GM12878 (cell line): Measurements from ENCODE around the gene SORT1. TPM values are rescaled to one million over a fixed set of nuclear protein-coding genes. Genes with fewer than 3 reads are reported as not detected.

Experiments
- ATAC-seq: fragments of 200-7000 bp; cut with Tn5 transposase; 3 replicates; pipeline ENCODE4 v1.9.1; 2020; ENCODE audit warnings: mild to moderate bottlenecking, moderate library complexity
- BruUV-seq: library from RNA; stranded (reverse); fragments of 400-500 nt; replicated peaks from 2 replicates; lab custom pipeline; 2021; lab: Mats Ljungman, UMichigan
- CTCF ChIA-PET: fragments of 300-600 bp; sonication (Branson Sonifier 250); formaldehyde crosslinking; extraction: SDS; loops from one replicate; lab custom pipeline; 2021; ENCODE audit warnings: inconsistent platforms; lab: Yijun Ruan, JAX
- POLR2A ChIA-PET: fragments of 350-600 bp; formaldehyde crosslinking; extraction: SDS; loops from one replicate; lab custom pipeline; 2021; ENCODE audit warnings: inconsistent platforms; lab: Charles Lee
- RAD21 ChIA-PET: fragments of 300-600 bp; sonication (Branson Sonifier 250); formaldehyde crosslinking; loops from one replicate; lab custom pipeline; 2023; ENCODE audit warnings: antibody characterized with exemption; ENCODE audit not compliant: unreplicated experiment; lab: Charles Lee
- SMC1A ChIA-PET: fragments of 300-600 bp; sonication (Branson Sonifier 250); formaldehyde crosslinking; loops from one replicate; lab custom pipeline; 2023; ENCODE audit not compliant: unreplicated experiment, uncharacterized antibody; lab: Charles Lee
- DNase-seq: peaks from one replicate; pipeline ENCODE4 v3.0.0-alpha.2; 2011; ENCODE audit warnings: low read depth, low spot score
- FAIRE-seq: peaks from 3 replicates; lab custom pipeline; 2011; peaks lifted over from hg19 to GRCh38; lab: Jason Lieb, UNC
- H2AFZ ChIP-seq: 2 replicates; pipeline ENCODE4 v1.6.0; 2011; ENCODE audit warnings: low read depth, low read length, control low read depth; ENCODE audit not compliant: control insufficient read depth
- H3K27ac ChIP-seq: 2 replicates; pipeline ENCODE4 v1.5.1; 2011; ENCODE audit warnings: control low read depth; ENCODE audit not compliant: control insufficient read depth, insufficient read depth
- H3K27me3 ChIP-seq, 2 experiments: replicated peaks in 1 of 2; 2 replicates each; pipeline versions ENCODE4 v1.6.0 to v1.6.1; 2011; ENCODE audit warnings: low read length in 1 of 2; ENCODE audit not compliant: control insufficient read depth in 2 of 2, insufficient read depth in 2 of 2
- H3K36me3 ChIP-seq, 2 experiments: 2 replicates each; pipeline ENCODE4 v1.5.1; 2011; ENCODE audit warnings: low read length in 1 of 2; ENCODE audit not compliant: control insufficient read depth in 2 of 2, insufficient read depth in 2 of 2
- H3K4me1 ChIP-seq: 2 replicates; pipeline ENCODE4 v1.6.1; 2011; ENCODE audit warnings: mild to moderate bottlenecking, low read length, moderate library complexity, mixed read lengths; ENCODE audit not compliant: control insufficient read depth, insufficient read depth
- H3K4me2 ChIP-seq: 2 replicates; pipeline ENCODE4 v1.6.0; 2011; ENCODE audit warnings: control low read depth; ENCODE audit not compliant: control insufficient read depth, insufficient read depth
- H3K4me3 ChIP-seq: fragments of 200-600 bp; sonication (generic); 2 replicates; pipeline ENCODE4 v1.5.1; 2016
- H3K79me2 ChIP-seq: 2 replicates; pipeline ENCODE4 v1.6.0; 2011; ENCODE audit warnings: low read length; ENCODE audit not compliant: control insufficient read depth, insufficient read depth
- H3K9ac ChIP-seq: 2 replicates; pipeline ENCODE4 v1.8.0; 2011; ENCODE audit warnings: low read length, control low read depth, mixed read lengths; ENCODE audit not compliant: control insufficient read depth, insufficient read depth
- H3K9me3 ChIP-seq: replicated peaks from 3 replicates; pipeline ENCODE4 v1.5.1; 2011; ENCODE audit warnings: mild to moderate bottlenecking, low read length; ENCODE audit not compliant: control insufficient read depth, insufficient read depth
- H4K20me1 ChIP-seq: 2 replicates; pipeline ENCODE4 v1.6.0; 2011; ENCODE audit not compliant: control insufficient read depth, insufficient read depth
- GABPA ChIP-seq: IDR thresholded peaks from 2 replicates; pipeline ENCODE4 v1.6.1; 2014; ENCODE audit warnings: antibody characterized with exemption, low read depth, mild to moderate bottlenecking, inconsistent platforms
- HDAC6 ChIP-seq: fragments of 200-600 bp; sonication (generic); IDR thresholded peaks from one replicate; pipeline ENCODE4 v1.8.0; 2017; ENCODE audit warnings: antibody characterized with exemption; ENCODE audit not compliant: unreplicated experiment
- KAT2A ChIP-seq: conservative IDR thresholded peaks from 2 replicates; pipeline ENCODE4 v1.6.1; 2011; ENCODE audit warnings: low read depth, low read length; ENCODE audit not compliant: control insufficient read depth
- NFYB ChIP-seq: IDR thresholded peaks from 2 replicates; pipeline ENCODE4 v1.6.1; 2011; ENCODE audit warnings: low read depth, mild to moderate bottlenecking, low read length, improper control_type of control experiment, moderate library complexity; ENCODE audit not compliant: insufficient read depth
- WRNIP1 ChIP-seq: IDR thresholded peaks from 2 replicates; pipeline ENCODE4 v1.6.1; 2011; ENCODE audit warnings: low read depth, low read length, improper control_type of control experiment, borderline replicate concordance
- ZNF384 ChIP-seq: IDR thresholded peaks from 2 replicates; pipeline ENCODE4 v1.6.1; 2012; ENCODE audit warnings: low read depth, mild to moderate bottlenecking, low read length, improper control_type of control experiment, borderline replicate concordance
- ZSCAN29 ChIP-seq: fragments of 450-650 bp; IDR thresholded peaks from 2 replicates; pipeline ENCODE4 v1.6.1; 2017; ENCODE audit warnings: mild to moderate bottlenecking, moderate library complexity
- WGBS: methylation state at CpG from one replicate; pipeline ENCODE4 v1.1.6; 2016; ENCODE audit warnings: low lambda C conversion rate; ENCODE audit not compliant: insufficient replicate concordance, insufficient coverage; ENCODE audit errors: missing lambda C conversion rate; 5-methylcytosine and 5-hydroxymethylcytosine counted together
- in situ Hi-C: fragments of 300-500 bp; cut with MboI; formaldehyde crosslinking; loops from 9 replicates; pipeline ENCODE4 v1.14.3; 2018; ENCODE audit warnings: mixed read lengths
- intact Hi-C: fragments of 100-400 bp; cut with micrococcal nuclease; formaldehyde crosslinking; loops from one replicate; pipeline ENCODE4 v1.14.2; 2022; ENCODE audit not compliant: unreplicated experiment
- polyA plus RNA-seq, 11 experiments: library from polyadenylated mRNA; depleted of rRNA in 4 of 11; unstranded in 6 of 11; stranded (reverse) in 5 of 11; fragments of >200 nt; fragmentation: Nextera tagmentation in 4 of 11; fragmentation: Illumina TruSeq in 1 of 11; extraction: Ambion mirVana in 4 of 11; extraction: Trizol in 1 of 11; gene quantifications; 1 replicate in 1 of 11; 2 replicates in 10 of 11; pipeline versions ENCODE4 v1.2.1 to v1.2.3, GENCODE V29; 2011 to 2016; ENCODE audit warnings: inconsistent platforms in 2 of 11, missing spikeins in 2 of 11, low read depth in 1 of 11
- total RNA-seq, 4 experiments: library from RNA; depleted of rRNA in 3 of 4; stranded (reverse); fragments of >200 nt in 3 of 4; fragmentation: Illumina TruSeq in 1 of 4; extraction: Trizol in 1 of 4; gene quantifications; 2 replicates each; pipeline versions ENCODE4 v1.2.1 to v1.2.3, GENCODE V29; 2013 to 2021
- TF ChIP-seq, protein P1 (sequence below), 3 experiments: IDR thresholded peaks in 2 of 3; conservative IDR thresholded peaks in 1 of 3; 2 replicates each; pipeline ENCODE4 v1.5.1; 2011; ENCODE audit warnings: low read depth in 3 of 3, low read length in 3 of 3, mild to moderate bottlenecking in 3 of 3, control low read depth in 2 of 3, moderate library complexity in 2 of 3, inconsistent platforms in 1 of 3, mixed read lengths in 1 of 3; ENCODE audit not compliant: control insufficient read depth in 2 of 3, insufficient read depth in 1 of 3; ENCODE audit errors: extremely low read depth in 1 of 3
- TF ChIP-seq, protein P2 (sequence below): fragments of 150-350 bp; IDR thresholded peaks from 2 replicates; pipeline ENCODE4 v1.6.1; 2014; ENCODE audit warnings: mild to moderate bottlenecking, low read depth, low read length

Gene SORT1
- total and polyA plus RNA-seq, 10 of the 15 experiments (the other 5 are each of a cell fraction or from before 2014, with no cell fraction given): 0.06 to 1.9 (median 0.33) TPM; not detected in 1

DNA sequence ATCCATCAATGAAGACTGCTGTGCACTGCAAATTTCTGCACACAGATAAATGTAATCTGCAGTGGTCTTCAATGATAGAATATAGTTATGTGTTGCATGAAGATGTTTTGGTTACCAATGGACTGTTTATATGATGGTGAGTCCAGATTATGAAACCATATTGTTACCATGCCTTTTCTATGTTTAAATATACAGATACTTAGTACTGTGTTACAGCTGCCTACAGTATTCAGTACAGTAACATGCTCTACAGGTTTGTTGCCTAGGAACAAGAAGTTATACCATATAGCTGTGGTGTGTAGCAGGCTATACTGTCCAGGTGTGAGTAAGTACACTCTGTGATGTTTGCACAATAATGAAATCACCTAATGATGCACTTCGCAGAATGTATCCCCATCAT, 40.8 kb downstream of the SORT1 start:
- no peaks in the 10 kb centered on the region for H3K4me1 ChIP-seq
- no peak overlapping the region for H3K9ac ChIP-seq
- intact Hi-C loops: no loop called here
- ChIA-PET POLR2A (no interaction called here), SMC1A (no interaction called here), RAD21 (no interaction called here), CTCF (interaction anchor here (0.6 to 1.5 kb wide), 4 partner anchors 33 to 176 kb away, joined by 3 to 6 read pairs (median 4); no protein-coding TSS in a partner anchor)
- no peak overlapping the region for H2AFZ ChIP-seq
- no peaks in the 10 kb centered on the region for H3K79me2 ChIP-seq
- H3K4me3 ChIP-seq: no peak overlapping the region
- 95% methylated on average over 1 of the region's 1 CpG for WGBS
- H3K27me3 ChIP-seq: no peaks in the 10 kb centered on the region
- no peak for DNase-seq
- no peak overlapping the region for H3K27ac ChIP-seq
- H4K20me1 ChIP-seq: no peaks in the 10 kb centered on the region
- BruUV-seq: no TSS peak
- TF ChIP-seq HDAC6 (no peak), KAT2A (no peak), GABPA (no peak), NFYB (no peak)
- no peak for FAIRE-seq
- no peaks in the 10 kb centered on the region for H3K36me3 ChIP-seq
- H3K4me2 ChIP-seq: no peak overlapping the region
- H3K9me3 ChIP-seq: no peaks in the 10 kb centered on the region
- in situ Hi-C loops: no loop called here
- no peak for ATAC-seq

DNA sequence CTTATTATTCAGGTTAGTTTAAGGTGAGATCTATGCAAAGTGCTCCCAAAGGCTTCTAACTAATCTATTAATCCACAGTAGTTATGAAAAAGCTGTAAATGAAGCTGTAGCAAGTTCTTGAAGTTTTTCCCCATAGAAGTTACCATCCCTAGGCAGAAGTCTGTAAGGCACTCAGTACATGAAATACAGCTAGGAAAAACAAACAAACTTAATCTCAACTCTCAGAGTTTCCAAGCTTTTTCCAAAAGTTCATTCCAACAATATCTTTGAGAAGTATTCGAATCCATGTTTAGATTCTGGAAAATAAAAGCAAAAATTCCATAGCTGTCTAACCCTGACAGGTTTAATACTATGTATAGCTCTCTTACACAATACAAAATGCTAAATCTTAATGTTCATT, 41.2 kb downstream of the SORT1 start:
- TF ChIP-seq ZSCAN29: no peak
- no peak for TF ChIP-seq WRNIP1
- TF ChIP-seq ZNF384: no peak
- TF ChIP-seq, protein P1, sequence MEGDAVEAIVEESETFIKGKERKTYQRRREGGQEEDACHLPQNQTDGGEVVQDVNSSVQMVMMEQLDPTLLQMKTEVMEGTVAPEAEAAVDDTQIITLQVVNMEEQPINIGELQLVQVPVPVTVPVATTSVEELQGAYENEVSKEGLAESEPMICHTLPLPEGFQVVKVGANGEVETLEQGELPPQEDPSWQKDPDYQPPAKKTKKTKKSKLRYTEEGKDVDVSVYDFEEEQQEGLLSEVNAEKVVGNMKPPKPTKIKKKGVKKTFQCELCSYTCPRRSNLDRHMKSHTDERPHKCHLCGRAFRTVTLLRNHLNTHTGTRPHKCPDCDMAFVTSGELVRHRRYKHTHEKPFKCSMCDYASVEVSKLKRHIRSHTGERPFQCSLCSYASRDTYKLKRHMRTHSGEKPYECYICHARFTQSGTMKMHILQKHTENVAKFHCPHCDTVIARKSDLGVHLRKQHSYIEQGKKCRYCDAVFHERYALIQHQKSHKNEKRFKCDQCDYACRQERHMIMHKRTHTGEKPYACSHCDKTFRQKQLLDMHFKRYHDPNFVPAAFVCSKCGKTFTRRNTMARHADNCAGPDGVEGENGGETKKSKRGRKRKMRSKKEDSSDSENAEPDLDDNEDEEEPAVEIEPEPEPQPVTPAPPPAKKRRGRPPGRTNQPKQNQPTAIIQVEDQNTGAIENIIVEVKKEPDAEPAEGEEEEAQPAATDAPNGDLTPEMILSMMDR (IDR thresholded peaks at IDR 0.05 in 2 of 3, conservative IDR thresholded peaks at IDR 0.05 in 1 of 3; ENCODE audit: control insufficient read depth in 2 of 3, extremely low read depth in 1 of 3, insufficient read depth in 1 of 3, low read depth in 3 of 3, low read length in 3 of 3): no peak
- TF ChIP-seq, protein P2, sequence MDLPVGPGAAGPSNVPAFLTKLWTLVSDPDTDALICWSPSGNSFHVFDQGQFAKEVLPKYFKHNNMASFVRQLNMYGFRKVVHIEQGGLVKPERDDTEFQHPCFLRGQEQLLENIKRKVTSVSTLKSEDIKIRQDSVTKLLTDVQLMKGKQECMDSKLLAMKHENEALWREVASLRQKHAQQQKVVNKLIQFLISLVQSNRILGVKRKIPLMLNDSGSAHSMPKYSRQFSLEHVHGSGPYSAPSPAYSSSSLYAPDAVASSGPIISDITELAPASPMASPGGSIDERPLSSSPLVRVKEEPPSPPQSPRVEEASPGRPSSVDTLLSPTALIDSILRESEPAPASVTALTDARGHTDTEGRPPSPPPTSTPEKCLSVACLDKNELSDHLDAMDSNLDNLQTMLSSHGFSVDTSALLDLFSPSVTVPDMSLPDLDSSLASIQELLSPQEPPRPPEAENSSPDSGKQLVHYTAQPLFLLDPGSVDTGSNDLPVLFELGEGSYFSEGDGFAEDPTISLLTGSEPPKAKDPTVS: no peak
- TF ChIP-seq, all 136 proteins: peak for 0
- Histone ChIP-seq H3K27ac (no peak overlapping the region), H3K36me3 (no peaks in the 10 kb centered on the region; a peak in 1 of 4 replicates), H3K4me3 (no peak overlapping the region), H3K4me2 (no peak overlapping the region), H4K20me1 (no peaks in the 10 kb centered on the region), H3K27me3 (no peaks in the 10 kb centered on the region), H3K4me1 (no peaks in the 10 kb centered on the region), H2AFZ (no peak overlapping the region), H3K9ac (no peak overlapping the region), H3K79me2 (no peaks in the 10 kb centered on the region), H3K9me3 (no peaks in the 10 kb centered on the region)
- 0% methylated on average over 1 of the region's 1 CpG for WGBS
- intact Hi-C loops (no loop called here), in situ Hi-C loops (no loop called here)
- ChIA-PET CTCF (interaction anchor here (0.6 to 1.5 kb wide), 3 partner anchors 43 to 176 kb away, joined by 3 to 6 read pairs (median 4); no protein-coding TSS in a partner anchor), SMC1A (no interaction called here), POLR2A (no interaction called here), RAD21 (no interaction called here)
- FAIRE-seq (no peak), DNase-seq (no peak), ATAC-seq (no peak)
- no TSS peak for BruUV-seq
